WI38 (cell line): ENCODE data around the gene TSPYL6.
"Not testable (repeated sequence)": the region's sequence is repeated elsewhere in the genome, so short reads cannot be mapped to it uniquely, and the experiment has no call there.

Experiments used
- H3K4me3 ChIP-seq: 2 replicates; pipeline ENCODE4 v1.5.1; 2011; ENCODE audit warnings: low read depth, mild to moderate bottlenecking, control low read depth, low read length
- TF ChIP-seq, protein P1 (sequence below): IDR thresholded peaks from 2 replicates; pipeline ENCODE4 v1.5.1; 2012; ENCODE audit warnings: low read depth, mild to moderate bottlenecking, control low read depth, low read length

TSPYL6 gene

DNA sequence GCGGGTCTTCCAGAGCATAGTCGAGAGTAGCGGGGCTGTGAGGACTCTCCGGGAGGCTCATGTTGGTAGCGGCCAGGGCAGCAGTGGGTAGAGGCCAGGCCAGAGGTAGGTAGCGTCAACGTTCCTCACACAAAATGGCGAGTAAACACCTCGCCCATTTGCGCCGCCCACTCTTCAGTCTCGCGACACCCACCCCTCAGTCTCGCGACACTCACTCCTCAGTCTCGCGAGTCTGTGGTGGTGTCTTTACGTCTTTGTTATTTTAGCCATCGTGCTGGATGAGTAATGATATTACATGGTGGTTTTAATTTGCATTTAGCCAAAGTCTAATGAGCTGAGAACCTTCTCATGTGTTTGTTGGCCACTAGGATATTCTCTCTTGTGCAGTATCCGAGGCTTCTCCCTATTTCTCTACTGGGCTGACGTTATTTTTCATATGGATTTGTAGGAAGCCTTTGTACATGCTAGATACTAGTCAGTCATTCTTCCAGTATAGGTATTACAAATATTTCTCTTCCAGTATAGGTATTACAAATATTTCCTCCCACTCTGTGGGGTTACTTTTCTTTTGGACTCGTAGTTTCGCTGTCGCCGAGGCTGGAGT is at the start of gene TSPYL6:
Gene TSPYL6, minus strand, starts transcription at position 139 of the 604 bp plus-strand sequence. Its CDS starts 78 bp downstream, at position 61.
- no peak within 1 kb of the TSS for H3K4me3 ChIP-seq
- TF ChIP-seq, protein P1, sequence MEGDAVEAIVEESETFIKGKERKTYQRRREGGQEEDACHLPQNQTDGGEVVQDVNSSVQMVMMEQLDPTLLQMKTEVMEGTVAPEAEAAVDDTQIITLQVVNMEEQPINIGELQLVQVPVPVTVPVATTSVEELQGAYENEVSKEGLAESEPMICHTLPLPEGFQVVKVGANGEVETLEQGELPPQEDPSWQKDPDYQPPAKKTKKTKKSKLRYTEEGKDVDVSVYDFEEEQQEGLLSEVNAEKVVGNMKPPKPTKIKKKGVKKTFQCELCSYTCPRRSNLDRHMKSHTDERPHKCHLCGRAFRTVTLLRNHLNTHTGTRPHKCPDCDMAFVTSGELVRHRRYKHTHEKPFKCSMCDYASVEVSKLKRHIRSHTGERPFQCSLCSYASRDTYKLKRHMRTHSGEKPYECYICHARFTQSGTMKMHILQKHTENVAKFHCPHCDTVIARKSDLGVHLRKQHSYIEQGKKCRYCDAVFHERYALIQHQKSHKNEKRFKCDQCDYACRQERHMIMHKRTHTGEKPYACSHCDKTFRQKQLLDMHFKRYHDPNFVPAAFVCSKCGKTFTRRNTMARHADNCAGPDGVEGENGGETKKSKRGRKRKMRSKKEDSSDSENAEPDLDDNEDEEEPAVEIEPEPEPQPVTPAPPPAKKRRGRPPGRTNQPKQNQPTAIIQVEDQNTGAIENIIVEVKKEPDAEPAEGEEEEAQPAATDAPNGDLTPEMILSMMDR: no peak

DNA sequence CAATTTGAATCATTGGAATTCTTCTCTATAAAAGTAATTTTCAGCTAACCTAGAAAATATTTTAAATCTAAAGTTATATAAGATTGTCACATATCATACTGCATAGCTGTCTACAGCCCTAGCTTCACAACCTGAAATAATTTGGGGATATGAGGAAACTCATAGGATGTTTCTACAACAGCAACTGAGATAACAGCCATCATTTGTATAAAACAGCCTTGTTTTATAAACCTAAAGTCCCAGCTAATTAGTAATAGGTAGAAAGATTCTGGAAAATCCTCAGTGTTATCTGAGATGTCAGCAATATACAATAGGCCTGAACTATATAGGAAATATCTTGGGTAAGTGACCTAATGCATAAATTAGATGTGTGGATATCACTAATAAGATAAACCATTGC is 47.6 kb upstream of the TSPYL6 start:
- TF ChIP-seq, protein P1: no peak
- H3K4me3 ChIP-seq: no peak overlapping the region

DNA sequence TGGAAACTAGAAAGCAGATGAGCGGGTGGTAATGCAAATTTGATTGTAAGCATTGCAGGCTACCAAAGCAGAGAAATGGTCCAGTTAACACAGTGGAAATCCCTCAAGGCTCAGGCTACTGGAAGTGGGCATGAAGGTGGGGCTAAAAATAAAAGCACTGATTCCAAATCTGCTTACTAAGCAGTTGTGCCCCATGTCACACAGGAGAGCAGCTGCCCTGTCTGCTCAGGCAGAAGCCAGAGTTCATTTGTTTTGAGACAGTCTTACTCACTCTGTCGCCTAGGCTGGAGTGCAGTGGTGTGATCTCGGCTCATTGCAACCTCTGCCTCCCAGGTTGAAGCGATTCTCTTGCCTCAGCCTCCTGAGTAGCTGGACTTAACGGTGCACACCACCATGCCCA is 42.5 kb upstream of the TSPYL6 start:
- no peak overlapping the region for H3K4me3 ChIP-seq
- TF ChIP-seq, protein P1: no peak

DNA sequence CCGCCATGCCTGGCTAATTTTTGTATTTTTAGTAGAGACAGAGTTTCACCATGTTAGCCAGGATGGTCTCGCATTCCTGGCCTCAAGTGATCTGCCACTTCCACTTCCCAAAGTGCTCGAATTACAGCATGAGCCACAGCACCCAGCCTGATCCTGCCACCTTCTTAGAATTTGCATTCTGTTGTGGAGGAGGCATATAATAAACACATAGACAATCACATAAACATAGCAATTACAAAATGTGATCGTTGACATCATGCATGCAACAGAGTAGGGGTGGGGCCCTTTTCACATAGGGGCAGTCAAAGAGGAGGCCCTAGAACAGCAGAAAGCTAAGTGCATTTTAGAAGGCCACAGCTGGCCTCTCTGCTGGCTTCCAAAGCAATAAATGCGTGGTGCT is 39.9 kb upstream of the TSPYL6 start:
- no peak overlapping the region for H3K4me3 ChIP-seq
- TF ChIP-seq, protein P1: no peak

DNA sequence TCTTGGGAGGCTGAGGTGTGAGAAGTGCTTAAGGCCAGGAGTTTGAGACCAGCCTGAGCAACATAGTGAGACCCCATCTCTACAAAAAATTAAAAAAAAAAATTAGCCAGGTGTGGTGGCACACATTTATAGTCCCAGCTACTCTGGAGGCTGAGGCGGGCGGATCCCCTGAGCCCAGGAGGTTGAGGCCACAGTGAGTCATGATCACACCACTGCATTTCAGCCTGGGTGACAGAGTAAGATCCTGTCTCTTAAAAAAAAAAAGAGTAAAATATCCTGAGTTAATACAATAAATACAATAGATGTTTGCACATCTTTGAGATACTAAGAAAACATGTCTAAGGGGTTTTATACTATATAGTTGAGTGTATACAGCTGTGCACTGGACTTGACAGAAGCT is 38.6 kb upstream of the TSPYL6 start:
- H3K4me3 ChIP-seq: not testable (repeated sequence)

DNA sequence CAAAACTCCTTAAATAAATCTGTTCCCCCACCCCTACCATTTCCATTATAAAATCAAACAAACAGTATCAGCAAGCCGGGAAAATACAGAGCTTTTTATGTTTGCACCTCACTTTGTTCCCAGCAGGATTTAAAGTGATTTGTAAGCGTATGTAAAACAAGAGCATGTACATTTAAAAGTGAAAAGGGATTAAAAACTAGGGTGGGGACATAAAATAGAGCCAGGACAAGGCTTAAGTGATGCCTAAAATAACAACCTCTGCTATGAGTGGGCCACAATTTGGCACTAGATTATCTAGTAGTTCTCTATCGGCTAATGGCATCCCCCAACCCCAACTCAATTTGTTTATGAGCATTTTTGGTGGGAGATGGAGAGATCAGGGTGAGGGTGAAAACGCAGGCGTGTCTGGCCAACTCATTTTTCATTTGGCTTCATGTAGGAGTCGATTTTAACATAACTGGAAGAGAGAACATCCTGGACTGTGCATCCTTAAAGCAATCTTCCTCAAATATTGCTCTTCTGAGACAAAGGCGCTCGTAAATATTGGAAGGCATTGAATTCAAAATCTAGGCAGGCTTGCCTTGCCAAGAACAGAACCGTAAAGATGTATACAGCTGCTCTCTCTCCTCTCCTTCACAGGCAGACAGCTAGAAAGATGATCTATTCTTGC is 34.5 kb upstream of the TSPYL6 start:
- TF ChIP-seq, protein P1: no peak
- H3K4me3 ChIP-seq: no peak overlapping the region

DNA sequence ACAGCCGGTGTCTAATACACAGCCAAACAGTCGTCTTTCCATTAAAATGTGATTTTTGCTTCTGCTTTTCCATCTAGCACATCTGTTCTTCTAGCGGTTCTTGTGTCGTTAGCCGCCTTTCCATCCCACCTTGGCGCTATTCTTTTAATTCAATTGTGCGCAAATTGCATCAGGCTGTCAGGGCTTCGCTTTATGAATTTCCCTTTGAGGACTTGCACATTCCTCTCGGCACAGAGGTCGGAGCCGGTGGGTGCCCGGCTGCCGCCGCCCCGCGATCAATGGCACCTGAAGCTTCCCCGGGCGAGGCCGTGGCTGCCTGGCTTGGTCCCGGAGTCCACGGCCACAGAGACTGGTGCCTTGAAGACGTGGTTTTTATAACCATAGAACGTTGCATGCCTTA is 33.9 kb upstream of the TSPYL6 start:
- H3K4me3 ChIP-seq: no peak overlapping the region
- TF ChIP-seq, protein P1: no peak
